ENCODE measurements around the gene COX7A2. TPM values are rescaled to one million over a fixed set of nuclear protein-coding genes. Genes with fewer than 3 reads are reported as not detected.

The COX7A2 gene
- total and polyA plus RNA-seq, 2 of the 4 experiments (the other 2 are of a cell fraction) = 174 to 776 TPM

GRCh38 chr6:75188221-75188925 lies 55.2 kb downstream of the COX7A2 start:
- dilution Hi-C loops (cut with HindIII; ENCODE audit: low sequenced_read_pairs, unreplicated experiment) = no loop called here
- peak overlapping the region; percentile 52; the same call in 1 of the 2 replicates for H3K14ac ChIP-seq (replicated peaks; ENCODE audit: low read depth, low read length)
- no peak overlapping the region; the same call in 1 of the 2 replicates for H4K5ac ChIP-seq (ENCODE audit: low read depth, low read length)
- H3K27me3 ChIP-seq (ENCODE audit: control insufficient read depth, insufficient read depth, low read length) = no peaks in the 10 kb centered on the region
- in situ Hi-C loops (cut with MboI; ENCODE audit: low sequenced_read_pairs) = no loop called here
- H3K9me3 ChIP-seq (ENCODE audit: control insufficient read depth, insufficient read depth, low read length) = peaks cover 4% of the 10 kb centered on the region
- peaks cover 3% of the 10 kb centered on the region for H3K4me1 ChIP-seq (ENCODE audit: control insufficient read depth, insufficient read depth, low read length)
- H3K56ac ChIP-seq (ENCODE audit: extremely low read depth, insufficient read depth, low read length) = no peak overlapping the region
- H3K9ac ChIP-seq (ENCODE audit: low read depth, low read length) = no peak overlapping the region
- no peak overlapping the region for H3K27ac ChIP-seq (ENCODE audit: insufficient read depth, low read length)
- DNase-seq (no peak), ATAC-seq (ENCODE audit: low read depth) (no peak)
- H4K8ac ChIP-seq (ENCODE audit: low read depth in 2 of 2, low read length in 2 of 2) = peak overlapping the region in 1 of 2 experiments; percentile 53; a peak in 2 of 4 replicates
- peaks cover 53% of the 10 kb centered on the region for H3K36me3 ChIP-seq (ENCODE audit: control insufficient read depth, insufficient read depth, low read length)
- H3K79me1 ChIP-seq (ENCODE audit: low read depth in 1 of 2, low read length in 2 of 2) = peaks cover 12 to 46% of the 10 kb centered on the region in 2 experiments
- H2BK15ac ChIP-seq (ENCODE audit: low read depth, low read length) = no peak overlapping the region
- H3K9me1 ChIP-seq (ENCODE audit: insufficient read depth, low read length) = peaks cover 4% of the 10 kb centered on the region; the same call in 1 of the 2 replicates
- POLR2A ChIA-PET (ENCODE audit: unreplicated experiment) = no interaction called here
- CTCF ChIA-PET = interaction anchor here (0.9 kb wide), 1 partner anchor 14 kb away, joined by 3 read pairs; no protein-coding TSS in a partner anchor
- H2AK5ac ChIP-seq (ENCODE audit: low read depth, low read length) = no peak overlapping the region
- no TSS peak for BruUV-seq (replicated peaks)
- intact Hi-C loops (cut with micrococcal nuclease) = no loop called here
- H2BK120ac ChIP-seq (ENCODE audit: low read depth, low read length) = no peak overlapping the region
- no peak overlapping the region for H3K4ac ChIP-seq (ENCODE audit: low read depth, low read length)
- no peak overlapping the region for H3K23ac ChIP-seq (ENCODE audit: low read depth, low read length)
- no peak overlapping the region for H3K4me3 ChIP-seq (ENCODE audit: insufficient read depth, low read depth, low read length)
- H4K20me1 ChIP-seq (ENCODE audit: insufficient read depth, low read length) = peaks cover 29% of the 10 kb centered on the region; the same call in 1 of the 2 replicates
- H4K91ac ChIP-seq (ENCODE audit: insufficient read depth, low read depth, low read length) = no peak overlapping the region
- no peak overlapping the region for H2AK9ac ChIP-seq (replicated peaks; ENCODE audit: low read depth, low read length, poor library complexity)
- H2BK5ac ChIP-seq (ENCODE audit: low read depth, low read length, poor library complexity, severe bottlenecking) = no peak overlapping the region
- no peak overlapping the region for H3K18ac ChIP-seq (ENCODE audit: low read depth, low read length)
- H2BK20ac ChIP-seq (ENCODE audit: low read depth, low read length) = no peak overlapping the region
- no CpG with 5 or more reads among the region's 3 CpGs for WGBS, 2 experiments (ENCODE audit: extremely low coverage in 2 of 2, insufficient read length in 1 of 2)
- H3K4me2 ChIP-seq (ENCODE audit: low read depth, low read length) = no peak overlapping the region
- H2AFZ ChIP-seq (replicated peaks; ENCODE audit: low read length, poor library complexity) = no peak overlapping the region
- no peak for TF ChIP-seq RFX5 (IDR thresholded peaks at IDR 0.05; ENCODE audit: low read depth, low read length)
- no peak for TF ChIP-seq MAFK (IDR thresholded peaks at IDR 0.05; ENCODE audit: low read depth, low read length)
- TF ChIP-seq SMC3 (IDR thresholded peaks at IDR 0.05; ENCODE audit: low read depth, low read length) = no peak
- no peak for TF ChIP-seq RAD21 (IDR thresholded peaks at IDR 0.05; ENCODE audit: low read length)
- no peak for TF ChIP-seq FOS (IDR thresholded peaks at IDR 0.05; ENCODE audit: low read depth, low read length)
- no peak for TF ChIP-seq RCOR1 (IDR thresholded peaks at IDR 0.05; ENCODE audit: insufficient replicate concordance, low read length)
- TF ChIP-seq USF2 (IDR thresholded peaks at IDR 0.05; ENCODE audit: low read depth, low read length) = no peak
- TF ChIP-seq CHD1 (IDR thresholded peaks at IDR 0.05; ENCODE audit: low read depth, low read length) = no peak
- no peak for TF ChIP-seq BHLHE40 (IDR thresholded peaks at IDR 0.05; ENCODE audit: low read depth, low read length)
- TF ChIP-seq NFE2L2 (IDR thresholded peaks at IDR 0.05; ENCODE audit: low read depth, low read length) = no peak
- TF ChIP-seq ELK1 (IDR thresholded peaks at IDR 0.05; ENCODE audit: borderline replicate concordance, low read depth, low read length) = no peak
- no peak for TF ChIP-seq CEBPB (IDR thresholded peaks at IDR 0.05; ENCODE audit: low read depth, low read length)
- no peak for TF ChIP-seq CTCF (conservative IDR thresholded peaks at IDR 0.05; ENCODE audit: low read depth, low read length)
- no peak for TF ChIP-seq POLR2A (IDR thresholded peaks at IDR 0.05; ENCODE audit: low read depth, low read length)
- no peak for TF ChIP-seq MAZ (IDR thresholded peaks at IDR 0.05; ENCODE audit: borderline replicate concordance, low read depth, low read length)
